IMR-90 (cell line): ENCODE measurements around the gene MLKL. TPM values are rescaled to one million over a fixed set of nuclear protein-coding genes. Genes with fewer than 3 reads are reported as not detected.
"Not testable (repeated sequence)": the region's sequence is repeated elsewhere in the genome, so short reads cannot be mapped to it uniquely, and the experiment has no call there.

Experiments
- ATAC-seq: fragments of 200-7000 bp; cut with Tn5 transposase; 2 replicates; pipeline ENCODE4 v1.9.1; 2020; ENCODE audit warnings: low read depth, mild to moderate bottlenecking, moderate library complexity
- BruUV-seq: library from RNA; stranded (reverse); fragments of 400-500 nt; replicated peaks from 2 replicates; lab custom pipeline; 2021; lab: Mats Ljungman, UMichigan
- CTCF ChIA-PET: fragments of 300-600 bp; formaldehyde crosslinking; extraction: SDS; loops from one replicate; lab custom pipeline; 2021; ENCODE audit warnings: antibody characterized with exemption; lab: Yijun Ruan, JAX
- POLR2A ChIA-PET: fragments of 300-600 bp; sonication (Branson Sonifier 250); formaldehyde crosslinking; loops from one replicate; lab custom pipeline; 2022; ENCODE audit warnings: antibody characterized with exemption; ENCODE audit not compliant: unreplicated experiment; lab: Charles Lee
- DNase-seq: peaks from one replicate; pipeline ENCODE4 v3.0.0; 2013
- H2AFZ ChIP-seq: replicated peaks from 2 replicates; pipeline ENCODE3; 2013; ENCODE audit warnings: low read length, mild to moderate bottlenecking; ENCODE audit not compliant: poor library complexity
- H2AK5ac ChIP-seq: 2 replicates; pipeline ENCODE4 v1.6.1; 2013; ENCODE audit warnings: low read depth, low read length, inconsistent platforms
- H2AK9ac ChIP-seq: replicated peaks from 2 replicates; pipeline ENCODE3; 2013; ENCODE audit warnings: mild to moderate bottlenecking, low read depth, low read length, moderate library complexity; ENCODE audit not compliant: poor library complexity
- H2BK120ac ChIP-seq: 2 replicates; pipeline ENCODE4 v1.6.1; 2013; ENCODE audit warnings: low read depth, low read length, inconsistent platforms
- H2BK15ac ChIP-seq: 3 replicates; pipeline ENCODE4 v1.6.1; 2013; ENCODE audit warnings: low read depth, low read length, inconsistent platforms
- H2BK20ac ChIP-seq: 2 replicates; pipeline ENCODE4 v1.6.1; 2013; ENCODE audit warnings: low read depth, mild to moderate bottlenecking, inconsistent platforms, low read length, moderate library complexity
- H2BK5ac ChIP-seq: 2 replicates; pipeline ENCODE4 v1.6.1; 2013; ENCODE audit warnings: mild to moderate bottlenecking, low read depth, low read length, inconsistent platforms; ENCODE audit not compliant: poor library complexity, severe bottlenecking
- H3K14ac ChIP-seq: replicated peaks from 2 replicates; pipeline ENCODE4 v1.6.1; 2013; ENCODE audit warnings: low read depth, low read length, inconsistent platforms
- H3K18ac ChIP-seq: 2 replicates; pipeline ENCODE4 v1.6.1; 2013; ENCODE audit warnings: low read depth, low read length, control low read depth
- H3K23ac ChIP-seq: 2 replicates; pipeline ENCODE4 v1.6.1; 2013; ENCODE audit warnings: low read depth, low read length, inconsistent platforms
- H3K27ac ChIP-seq: 2 replicates; pipeline ENCODE4 v1.5.1; 2013; ENCODE audit warnings: mild to moderate bottlenecking, control low read depth, low read length; ENCODE audit not compliant: insufficient read depth
- H3K27me3 ChIP-seq: 2 replicates; pipeline ENCODE4 v1.6.1; 2013; ENCODE audit warnings: low read length; ENCODE audit not compliant: control insufficient read depth, insufficient read depth
- H3K36me3 ChIP-seq: 2 replicates; pipeline ENCODE4 v1.6.1; 2013; ENCODE audit warnings: low read length, mixed read lengths; ENCODE audit not compliant: control insufficient read depth, insufficient read depth
- H3K4ac ChIP-seq: 2 replicates; pipeline ENCODE4 v1.6.1; 2013; ENCODE audit warnings: low read depth, low read length, inconsistent platforms
- H3K4me1 ChIP-seq: 2 replicates; pipeline ENCODE4 v1.6.1; 2013; ENCODE audit warnings: low read length, mixed read lengths; ENCODE audit not compliant: control insufficient read depth, insufficient read depth
- H3K4me2 ChIP-seq: 2 replicates; pipeline ENCODE4 v1.6.1; 2013; ENCODE audit warnings: low read depth, mild to moderate bottlenecking, control low read depth, low read length, moderate library complexity
- H3K4me3 ChIP-seq: 2 replicates; pipeline ENCODE4 v1.5.1; 2013; ENCODE audit warnings: low read depth, mild to moderate bottlenecking, control low read depth, low read length, moderate library complexity; ENCODE audit not compliant: insufficient read depth
- H3K56ac ChIP-seq: 2 replicates; pipeline ENCODE4 v1.6.1; 2013; ENCODE audit warnings: low read length, inconsistent platforms; ENCODE audit not compliant: insufficient read depth; ENCODE audit errors: extremely low read depth
- H3K79me1 ChIP-seq, 2 experiments: 2 replicates each; pipeline ENCODE4 v1.6.1; 2013; ENCODE audit warnings: low read length in 2 of 2, inconsistent platforms in 1 of 2, low read depth in 1 of 2
- H3K9ac ChIP-seq: 2 replicates; pipeline ENCODE4 v1.6.1; 2013; ENCODE audit warnings: low read depth, low read length, control low read depth
- H3K9me1 ChIP-seq: 2 replicates; pipeline ENCODE4 v1.6.1; 2013; ENCODE audit warnings: low read length, inconsistent platforms; ENCODE audit not compliant: insufficient read depth
- H3K9me3 ChIP-seq: 2 replicates; pipeline ENCODE4 v1.6.1; 2013; ENCODE audit warnings: low read length; ENCODE audit not compliant: control insufficient read depth, insufficient read depth
- H4K20me1 ChIP-seq: 2 replicates; pipeline ENCODE4 v1.6.1; 2013; ENCODE audit warnings: low read length, inconsistent platforms; ENCODE audit not compliant: insufficient read depth
- H4K5ac ChIP-seq: 2 replicates; pipeline ENCODE4 v1.6.1; 2013; ENCODE audit warnings: mild to moderate bottlenecking, low read depth, low read length, control low read depth
- H4K8ac ChIP-seq, 2 experiments: 2 replicates each; pipeline ENCODE4 v1.6.1; 2013; ENCODE audit warnings: low read depth in 2 of 2, low read length in 2 of 2, control low read depth in 1 of 2, inconsistent platforms in 1 of 2
- H4K91ac ChIP-seq: 2 replicates; pipeline ENCODE4 v1.6.1; 2013; ENCODE audit warnings: low read depth, low read length, inconsistent platforms; ENCODE audit not compliant: insufficient read depth
- whole genome bisulfite sequencing, 2 experiments: methylation state at CpG; one replicate each; pipeline versions ENCODE4 v1.1.5 to v1.1.7; 2013; ENCODE audit warnings: missing lambda C conversion rate in 2 of 2; ENCODE audit not compliant: insufficient read length in 1 of 2; ENCODE audit errors: extremely low coverage in 2 of 2; 5-methylcytosine and 5-hydroxymethylcytosine counted together
- dilution Hi-C: fragments of 300-500 bp; cut with HindIII; formaldehyde crosslinking; loops from one replicate; pipeline ENCODE4 v1.14.3; 2018; ENCODE audit warnings: low sequenced_read_pairs; ENCODE audit not compliant: unreplicated experiment
- in situ Hi-C: fragments of 300-500 bp; cut with MboI; formaldehyde crosslinking; loops from 3 replicates; pipeline ENCODE4 v1.14.3; 2019; ENCODE audit warnings: low sequenced_read_pairs, inconsistent platforms, mixed read lengths
- intact Hi-C: fragments of 100-400 bp; cut with micrococcal nuclease; formaldehyde crosslinking; loops from 2 replicates; pipeline ENCODE4 v1.10.0; 2022
- polyA plus RNA-seq, 3 experiments: library from polyadenylated mRNA; depleted of rRNA; stranded (reverse); fragments of >200 nt; gene quantifications; 2 replicates each; pipeline ENCODE4 v1.2.3, GENCODE V29; 2012; ENCODE audit warnings: low replicate concordance in 1 of 3
- total RNA-seq: library from RNA; depleted of rRNA; stranded (reverse); fragments of >200 nt; gene quantifications from 2 replicates; pipeline ENCODE4 v1.2.3, GENCODE V29; 2012

Gene MLKL
- total and polyA plus RNA-seq, 2 of the 4 experiments (the other 2 are of a cell fraction), result 3.6 to 4.5 TPM

GRCh38 chr16:74652883-74653282 is 47.8 kb downstream of the MLKL start:
- H2BK15ac ChIP-seq, H3K18ac ChIP-seq, H2BK20ac ChIP-seq, H3K4me2 ChIP-seq, H3K9me3 ChIP-seq, H3K23ac ChIP-seq, in situ Hi-C loops, H3K56ac ChIP-seq, H3K4ac ChIP-seq, H3K4me3 ChIP-seq, H3K4me1 ChIP-seq, H4K8ac ChIP-seq, H2AFZ ChIP-seq, H4K91ac ChIP-seq, H2AK5ac ChIP-seq, intact Hi-C loops, H3K14ac ChIP-seq, dilution Hi-C loops, H2BK120ac ChIP-seq, H3K27ac ChIP-seq, POLR2A ChIA-PET, BruUV-seq, ATAC-seq, H3K9me1 ChIP-seq, H2BK5ac ChIP-seq, H3K9ac ChIP-seq, H2AK9ac ChIP-seq, H4K5ac ChIP-seq, H3K27me3 ChIP-seq: not testable (repeated sequence)
- CTCF ChIA-PET, result interaction anchor here (0.6 kb wide), 1 partner anchor 185 kb away, joined by 3 read pairs; no protein-coding TSS in a partner anchor
- Histone ChIP-seq H4K20me1 (peaks cover 24% of the 10 kb centered on the region), H3K79me1 (peaks cover 23 to 48% of the 10 kb centered on the region in 2 experiments), H3K36me3 (peaks cover 23% of the 10 kb centered on the region)
- DNase-seq, result peak; percentile 43
- WGBS, 2 experiments, result no CpG with 5 or more reads among the region's 2 CpGs
